ENCODE results near the gene NXPE4. TPM values are rescaled to one million over a fixed set of nuclear protein-coding genes. Genes with fewer than 3 reads are reported as not detected.
"Not testable (repeated sequence)": the region's sequence is repeated elsewhere in the genome, so short reads cannot be mapped to it uniquely, and the experiment has no call there.

NXPE4 gene
- polyA plus RNA-seq, 3 donors: not detected

DNA sequence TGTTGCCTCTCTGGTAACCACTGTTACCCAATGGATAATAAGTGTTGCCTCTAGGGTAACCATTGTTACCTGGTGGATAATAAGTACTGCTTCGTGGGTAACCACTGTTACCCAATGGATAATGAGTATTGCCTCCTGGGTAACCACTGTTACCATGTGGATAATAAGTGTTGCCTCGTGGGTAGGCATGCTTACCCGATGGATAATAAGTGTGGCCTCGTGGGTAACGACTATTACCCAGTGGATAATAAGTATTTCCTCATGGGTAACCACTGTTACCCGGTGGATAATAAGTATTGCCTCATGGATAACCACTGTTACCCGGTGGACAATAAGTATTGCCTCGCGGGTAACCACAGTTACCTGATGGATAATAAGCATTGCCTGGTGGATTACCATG, 13.8 kb upstream of the NXPE4 start:
- Histone ChIP-seq H3K27me3 (ENCODE audit: control insufficient read depth in 2 of 2, insufficient read depth in 2 of 2, low read length in 2 of 2) (no peaks in the 10 kb centered on the region), H3K9me3 (replicated peaks in 1 of 2; ENCODE audit: control insufficient read depth in 1 of 2, insufficient read depth in 1 of 2, low read length in 2 of 2) (peaks cover 2 to 89% of the 10 kb centered on the region in 2 donors), H2AFZ (ENCODE audit: insufficient read depth, low read depth, low read length, poor library complexity, severe bottlenecking) (no peak overlapping the region), H3K4me3 (replicated peaks in 1 of 3; ENCODE audit: low read depth in 2 of 3, low read length in 3 of 3) (no peak overlapping the region), H3K9ac (ENCODE audit: insufficient read depth, low read length, poor library complexity, severe bottlenecking) (no peak overlapping the region), H3K79me2 (ENCODE audit: insufficient read depth, low read length) (no peaks in the 10 kb centered on the region), H3K36me3 (replicated peaks in 1 of 2; ENCODE audit: control insufficient read depth in 1 of 2, insufficient read depth in 2 of 2, low read length in 2 of 2) (no peaks in the 10 kb centered on the region), H3K27ac (ENCODE audit: low read depth in 1 of 2, low read length in 2 of 2) (no peak overlapping the region), H4K20me1 (ENCODE audit: insufficient read depth, low read length) (no peaks in the 10 kb centered on the region), H3K4me1 (ENCODE audit: control insufficient read depth in 1 of 2, insufficient read depth in 2 of 2, low read length in 2 of 2) (no peaks in the 10 kb centered on the region), H3K4me2 (replicated peaks; ENCODE audit: extremely low read depth, low read length, poor library complexity, severe bottlenecking) (no peak overlapping the region)
- Mint-ChIP-seq H3K27me3 (ENCODE audit: low read depth in 3 of 3) (no peaks in the 10 kb centered on the region), H3K36me3 (no peaks in the 10 kb centered on the region), H3K4me1 (no peaks in the 10 kb centered on the region), H3K27ac (no peak overlapping the region), H3K9me3 (peaks cover 0 to 20% (median 6%) of the 10 kb centered on the region in 7 donors), H3K4me3 (no peak overlapping the region)
- intact Hi-C loops (cut with micrococcal nuclease): no loop called here
- WGBS (ENCODE audit: insufficient coverage): 96% methylated on average over 8 of the region's 9 CpGs
- TF ChIP-seq, protein P1, sequence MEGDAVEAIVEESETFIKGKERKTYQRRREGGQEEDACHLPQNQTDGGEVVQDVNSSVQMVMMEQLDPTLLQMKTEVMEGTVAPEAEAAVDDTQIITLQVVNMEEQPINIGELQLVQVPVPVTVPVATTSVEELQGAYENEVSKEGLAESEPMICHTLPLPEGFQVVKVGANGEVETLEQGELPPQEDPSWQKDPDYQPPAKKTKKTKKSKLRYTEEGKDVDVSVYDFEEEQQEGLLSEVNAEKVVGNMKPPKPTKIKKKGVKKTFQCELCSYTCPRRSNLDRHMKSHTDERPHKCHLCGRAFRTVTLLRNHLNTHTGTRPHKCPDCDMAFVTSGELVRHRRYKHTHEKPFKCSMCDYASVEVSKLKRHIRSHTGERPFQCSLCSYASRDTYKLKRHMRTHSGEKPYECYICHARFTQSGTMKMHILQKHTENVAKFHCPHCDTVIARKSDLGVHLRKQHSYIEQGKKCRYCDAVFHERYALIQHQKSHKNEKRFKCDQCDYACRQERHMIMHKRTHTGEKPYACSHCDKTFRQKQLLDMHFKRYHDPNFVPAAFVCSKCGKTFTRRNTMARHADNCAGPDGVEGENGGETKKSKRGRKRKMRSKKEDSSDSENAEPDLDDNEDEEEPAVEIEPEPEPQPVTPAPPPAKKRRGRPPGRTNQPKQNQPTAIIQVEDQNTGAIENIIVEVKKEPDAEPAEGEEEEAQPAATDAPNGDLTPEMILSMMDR (IDR thresholded peaks at IDR 0.05): no peak
- DNase-seq: no peak

DNA sequence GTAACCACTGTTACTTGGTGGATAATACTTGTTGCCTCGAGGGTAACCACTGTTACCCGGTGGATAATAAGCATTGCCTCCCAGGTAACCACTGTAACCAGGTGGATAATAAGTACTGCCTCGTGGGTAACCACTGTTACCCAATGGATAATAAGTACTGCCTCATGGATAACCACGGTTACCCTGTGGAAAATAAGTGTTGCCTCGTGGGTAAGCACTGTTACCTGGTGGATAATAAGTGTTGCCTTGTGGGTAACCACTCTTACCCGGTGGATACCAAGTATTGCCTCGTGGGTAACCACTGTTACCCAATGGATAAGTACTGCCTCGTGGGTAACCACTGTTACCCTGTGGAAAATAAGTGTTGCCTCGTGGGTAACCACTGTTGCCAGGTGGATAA, 13.0 kb upstream of the NXPE4 start:
- 89% methylated on average over 9 of the region's 9 CpGs for WGBS (ENCODE audit: insufficient coverage)
- H3K36me3 ChIP-seq (replicated peaks in 1 of 2; ENCODE audit: control insufficient read depth in 1 of 2, insufficient read depth in 2 of 2, low read length in 2 of 2); H3K27me3 ChIP-seq (ENCODE audit: control insufficient read depth in 2 of 2, insufficient read depth in 2 of 2, low read length in 2 of 2); H3K4me2 ChIP-seq (replicated peaks; ENCODE audit: extremely low read depth, low read length, poor library complexity, severe bottlenecking); H3K27me3 Mint-ChIP-seq (ENCODE audit: low read depth in 3 of 3); H4K20me1 ChIP-seq (ENCODE audit: insufficient read depth, low read length); H3K79me2 ChIP-seq (ENCODE audit: insufficient read depth, low read length); H2AFZ ChIP-seq (ENCODE audit: insufficient read depth, low read depth, low read length, poor library complexity, severe bottlenecking); H3K27ac ChIP-seq (ENCODE audit: low read depth in 1 of 2, low read length in 2 of 2); DNase-seq; H3K4me3 ChIP-seq (replicated peaks in 1 of 3; ENCODE audit: low read depth in 2 of 3, low read length in 3 of 3); H3K4me1 Mint-ChIP-seq; H3K9ac ChIP-seq (ENCODE audit: insufficient read depth, low read length, poor library complexity, severe bottlenecking); H3K36me3 Mint-ChIP-seq; intact Hi-C loops (cut with micrococcal nuclease); H3K4me1 ChIP-seq (ENCODE audit: control insufficient read depth in 1 of 2, insufficient read depth in 2 of 2, low read length in 2 of 2); H3K4me3 Mint-ChIP-seq; H3K27ac Mint-ChIP-seq: not testable (repeated sequence)
- H3K9me3 ChIP-seq (replicated peaks in 1 of 2; ENCODE audit: control insufficient read depth in 1 of 2, insufficient read depth in 1 of 2, low read length in 2 of 2): peaks cover 2 to 89% of the 10 kb centered on the region in 2 donors
- H3K9me3 Mint-ChIP-seq: peaks cover 0 to 15% (median 5%) of the 10 kb centered on the region in 7 donors

All from CD14-positive monocyte (primary cell).